Fibroblast of lung (primary cell): ENCODE measurements around the gene SH2D4B.

Experiments
- EZH2 ChIP-seq: IDR thresholded peaks from 2 replicates; pipeline ENCODE4 v1.5.1; 2012; ENCODE audit warnings: low read length, control low read depth, mild to moderate bottlenecking; ENCODE audit errors: missing control alignments
- TF ChIP-seq, protein P1 (sequence below), 2 donors: IDR thresholded peaks in 1 of 2; conservative IDR thresholded peaks in 1 of 2; 1 replicate in 1 of 2; 2 replicates in 1 of 2; pipeline ENCODE4 v1.5.1; 2011 to 2012; ENCODE audit warnings: low read length in 2 of 2, control low read depth in 1 of 2, inconsistent platforms in 1 of 2, low read depth in 1 of 2, mild to moderate bottlenecking in 1 of 2

DNA sequence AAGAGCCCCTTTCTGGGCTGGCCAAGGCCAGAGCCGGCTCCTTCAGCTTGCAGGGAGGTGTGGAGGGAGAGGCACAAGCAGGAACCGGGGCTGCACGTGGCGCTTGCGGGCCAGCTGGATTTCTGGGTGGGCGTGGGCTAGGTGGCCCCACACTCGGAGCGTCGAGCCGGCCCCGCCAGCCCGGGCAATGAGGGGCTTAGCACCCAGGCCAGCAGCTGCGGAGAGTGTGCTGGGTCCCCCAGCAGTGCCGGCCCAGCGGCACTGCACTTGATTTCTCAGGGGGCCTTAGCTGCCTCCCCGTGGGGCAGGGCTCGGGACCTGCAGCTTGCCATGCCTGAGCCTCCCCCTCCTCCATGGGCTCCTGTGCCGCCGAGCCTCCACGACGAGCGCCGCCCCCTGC, 48.1 kb downstream of the SH2D4B start:
- TF ChIP-seq, protein P1, sequence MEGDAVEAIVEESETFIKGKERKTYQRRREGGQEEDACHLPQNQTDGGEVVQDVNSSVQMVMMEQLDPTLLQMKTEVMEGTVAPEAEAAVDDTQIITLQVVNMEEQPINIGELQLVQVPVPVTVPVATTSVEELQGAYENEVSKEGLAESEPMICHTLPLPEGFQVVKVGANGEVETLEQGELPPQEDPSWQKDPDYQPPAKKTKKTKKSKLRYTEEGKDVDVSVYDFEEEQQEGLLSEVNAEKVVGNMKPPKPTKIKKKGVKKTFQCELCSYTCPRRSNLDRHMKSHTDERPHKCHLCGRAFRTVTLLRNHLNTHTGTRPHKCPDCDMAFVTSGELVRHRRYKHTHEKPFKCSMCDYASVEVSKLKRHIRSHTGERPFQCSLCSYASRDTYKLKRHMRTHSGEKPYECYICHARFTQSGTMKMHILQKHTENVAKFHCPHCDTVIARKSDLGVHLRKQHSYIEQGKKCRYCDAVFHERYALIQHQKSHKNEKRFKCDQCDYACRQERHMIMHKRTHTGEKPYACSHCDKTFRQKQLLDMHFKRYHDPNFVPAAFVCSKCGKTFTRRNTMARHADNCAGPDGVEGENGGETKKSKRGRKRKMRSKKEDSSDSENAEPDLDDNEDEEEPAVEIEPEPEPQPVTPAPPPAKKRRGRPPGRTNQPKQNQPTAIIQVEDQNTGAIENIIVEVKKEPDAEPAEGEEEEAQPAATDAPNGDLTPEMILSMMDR (conservative IDR thresholded peaks at IDR 0.05 in 1 of 2, IDR thresholded peaks at IDR 0.05 in 1 of 2; ENCODE audit: low read depth in 1 of 2, low read length in 2 of 2): no peak
- TF ChIP-seq EZH2: no peak
